Kidney (tissue), 14 donors: ENCODE results near the gene PRRX2. TPM values are rescaled to one million over a fixed set of nuclear protein-coding genes. Genes with fewer than 3 reads are reported as not detected.

Source experiments
- DNase-seq, 5 donors: peaks; one replicate each; pipeline ENCODE4 v3.0.0-alpha.2; 2013 to 2020
- FAIRE-seq: peaks from 2 replicates; lab custom pipeline; 2012; peaks lifted over from hg19 to GRCh38; lab: Jason Lieb, UNC
- H3K27ac ChIP-seq, 2 donors: one replicate each; pipeline ENCODE4 v1.7.0; 2013; ENCODE audit warnings: low read depth in 2 of 2, low read length in 2 of 2, inconsistent platforms in 1 of 2
- H3K27me3 ChIP-seq: one replicate; pipeline ENCODE4 v1.7.1; 2013; ENCODE audit warnings: low read length, inconsistent platforms; ENCODE audit not compliant: control insufficient read depth, insufficient read depth
- H3K36me3 ChIP-seq, 3 donors: one replicate each; pipeline versions ENCODE4 v1.7.0 to v1.7.1; 2013; ENCODE audit warnings: low read length in 3 of 3, control low read depth in 1 of 3, inconsistent platforms in 1 of 3; ENCODE audit not compliant: insufficient read depth in 3 of 3, control insufficient read depth in 2 of 3
- H3K4me1 ChIP-seq, 3 donors: one replicate each; pipeline versions ENCODE4 v1.7.0 to v1.7.1; 2013; ENCODE audit warnings: low read length in 3 of 3, inconsistent platforms in 1 of 3, low read depth in 1 of 3; ENCODE audit not compliant: control insufficient read depth in 2 of 3, insufficient read depth in 2 of 3
- H3K4me3 ChIP-seq, 3 donors: one replicate each; pipeline versions ENCODE4 v1.7.0 to v1.8.1; 2013; ENCODE audit warnings: low read length in 3 of 3, control low read depth in 1 of 3, inconsistent platforms in 1 of 3
- H3K9ac ChIP-seq, 3 donors: one replicate each; pipeline versions ENCODE4 v1.7.0 to v1.7.1; 2013; ENCODE audit warnings: low read length in 3 of 3, control low read depth in 1 of 3, inconsistent platforms in 1 of 3
- H3K9me3 ChIP-seq, 3 donors: one replicate each; pipeline versions ENCODE4 v1.7.0 to v1.7.1; 2013; ENCODE audit warnings: low read length in 3 of 3, control low read depth in 1 of 3, inconsistent platforms in 1 of 3; ENCODE audit not compliant: control insufficient read depth in 2 of 3, insufficient read depth in 1 of 3
- intact Hi-C: fragments of 100-400 bp; cut with DNase I; formaldehyde crosslinking; loops from one replicate; pipeline ENCODE4 v1.11.1; 2022
- polyA plus RNA-seq: library from polyadenylated mRNA; stranded (reverse); fragments of 350-450 nt; fragmentation: Illumina TruSeq; extraction: RNeasy Lipid Tissue Mini Kit (QIAGEN cat#74804); gene quantifications from one replicate; pipeline ENCODE4 v1.2.3, GENCODE V29; 2014; ENCODE audit warnings: low read depth, low replicate concordance; ENCODE audit not compliant: insufficient read depth
- total RNA-seq: library from RNA; stranded (reverse); fragmentation: NEBNext Ultra II Directional; extraction: Animal tissue kit (Norgen Biotek cat#: 25700); gene quantifications from one replicate; pipeline ENCODE4 v1.2.1, GENCODE V29; 2021
- TF ChIP-seq, protein P1 (sequence below): IDR thresholded peaks from 3 replicates; pipeline ENCODE4 v1.5.1; 2012; ENCODE audit warnings: mild to moderate bottlenecking, moderate library complexity, borderline replicate concordance; ENCODE audit not compliant: insufficient read depth; ENCODE audit errors: extremely low read depth
- donor health status: control.
- donor health status: control.
- donor health status: control.
- donor health status: control.
- donor health status: control.
- donor health status: DM: yes; HTN: yes; CAD: no.
- donor health status: Normal renal cell carcinoma (clear cell type).

The PRRX2 gene
- total and polyA plus RNA-seq, 2 donors from 2014 or later, result 1.8 to 2.3 TPM

DNA sequence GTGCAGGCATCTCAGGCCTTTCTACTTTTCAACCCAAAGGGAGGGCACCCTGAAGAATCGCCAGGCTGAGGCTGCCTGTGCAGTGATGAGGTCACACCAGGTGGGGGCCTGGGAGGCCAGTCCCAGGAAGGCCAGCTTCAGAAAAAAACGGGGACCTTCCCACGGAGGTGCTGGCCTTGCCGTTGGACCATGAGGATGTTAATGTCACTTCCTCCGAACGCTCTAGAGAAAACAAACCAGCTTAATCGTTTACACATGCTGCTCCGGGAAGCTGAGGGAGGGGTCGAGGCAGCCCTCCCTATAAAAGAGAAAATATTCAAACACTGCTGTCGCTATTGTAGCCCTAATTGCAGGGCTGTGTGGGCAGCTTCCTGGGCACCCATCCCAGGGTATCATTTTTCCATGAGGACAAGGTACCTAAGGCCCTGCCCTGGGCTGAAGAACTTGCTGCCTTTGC, 60.4 kb downstream of the PRRX2 start:
- Histone ChIP-seq H3K9ac (no peak overlapping the region), H3K27me3 (no peaks in the 10 kb centered on the region), H3K4me3 (no peak overlapping the region), H3K4me1 (no peaks in the 10 kb centered on the region), H3K27ac (no peak overlapping the region), H3K36me3 (no peaks in the 10 kb centered on the region), H3K9me3 (no peaks in the 10 kb centered on the region)
- FAIRE-seq (no peak), DNase-seq (peak in 1 of 5 donors; percentile 39)
- intact Hi-C loops, result no loop called here
- TF ChIP-seq, protein P1, sequence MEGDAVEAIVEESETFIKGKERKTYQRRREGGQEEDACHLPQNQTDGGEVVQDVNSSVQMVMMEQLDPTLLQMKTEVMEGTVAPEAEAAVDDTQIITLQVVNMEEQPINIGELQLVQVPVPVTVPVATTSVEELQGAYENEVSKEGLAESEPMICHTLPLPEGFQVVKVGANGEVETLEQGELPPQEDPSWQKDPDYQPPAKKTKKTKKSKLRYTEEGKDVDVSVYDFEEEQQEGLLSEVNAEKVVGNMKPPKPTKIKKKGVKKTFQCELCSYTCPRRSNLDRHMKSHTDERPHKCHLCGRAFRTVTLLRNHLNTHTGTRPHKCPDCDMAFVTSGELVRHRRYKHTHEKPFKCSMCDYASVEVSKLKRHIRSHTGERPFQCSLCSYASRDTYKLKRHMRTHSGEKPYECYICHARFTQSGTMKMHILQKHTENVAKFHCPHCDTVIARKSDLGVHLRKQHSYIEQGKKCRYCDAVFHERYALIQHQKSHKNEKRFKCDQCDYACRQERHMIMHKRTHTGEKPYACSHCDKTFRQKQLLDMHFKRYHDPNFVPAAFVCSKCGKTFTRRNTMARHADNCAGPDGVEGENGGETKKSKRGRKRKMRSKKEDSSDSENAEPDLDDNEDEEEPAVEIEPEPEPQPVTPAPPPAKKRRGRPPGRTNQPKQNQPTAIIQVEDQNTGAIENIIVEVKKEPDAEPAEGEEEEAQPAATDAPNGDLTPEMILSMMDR, result no peak

DNA sequence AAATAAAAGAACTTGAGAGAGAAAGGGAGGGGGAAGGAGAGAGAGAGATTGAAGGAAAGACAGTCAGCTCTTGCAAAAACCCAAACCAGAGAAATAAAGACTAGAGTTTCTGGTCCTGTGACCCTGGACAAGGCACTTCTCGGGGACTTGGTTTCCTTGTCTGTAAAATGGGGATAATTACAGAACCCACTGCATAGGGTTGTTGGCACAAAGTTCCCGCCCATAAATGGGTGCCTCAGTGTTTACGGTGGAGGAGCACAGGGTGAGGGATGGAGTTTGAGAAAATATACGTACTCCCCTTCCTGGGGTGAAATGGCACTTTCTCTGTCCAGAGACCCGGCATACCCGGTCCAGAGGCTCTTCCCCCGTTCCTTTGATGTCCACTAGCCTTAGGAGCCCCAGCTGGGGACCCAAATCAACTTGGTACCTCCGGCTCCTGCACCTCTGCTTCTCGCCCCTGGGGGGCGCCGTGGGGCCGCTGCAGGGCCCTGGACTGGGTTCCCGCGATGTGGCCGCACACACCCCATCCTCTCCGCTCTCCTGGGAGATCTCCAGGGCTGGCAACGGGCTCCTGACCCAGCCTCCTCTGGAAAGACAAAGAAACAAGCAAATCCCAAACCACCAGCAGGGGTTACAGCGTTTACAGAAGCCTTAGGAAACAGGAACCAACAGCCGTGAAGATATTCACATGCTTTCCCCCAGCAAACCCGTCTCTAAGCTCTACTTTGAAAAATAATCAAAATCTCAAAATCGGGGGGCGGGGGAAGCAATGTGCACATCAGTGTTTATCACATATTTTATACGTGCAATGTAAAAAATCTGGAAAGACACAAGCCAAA, 61.1 kb downstream of the PRRX2 start:
- intact Hi-C loops, result no loop called here
- Histone ChIP-seq H3K9ac (no peak overlapping the region), H3K27ac (no peak overlapping the region), H3K4me1 (no peaks in the 10 kb centered on the region), H3K4me3 (no peak overlapping the region), H3K36me3 (no peaks in the 10 kb centered on the region), H3K27me3 (no peaks in the 10 kb centered on the region), H3K9me3 (no peaks in the 10 kb centered on the region)
- no peak for FAIRE-seq
- DNase-seq, result peak in 4 of 5 donors; percentile 62 to 83 (median 70)
- TF ChIP-seq, protein P1, result peak; percentile 59

DNA sequence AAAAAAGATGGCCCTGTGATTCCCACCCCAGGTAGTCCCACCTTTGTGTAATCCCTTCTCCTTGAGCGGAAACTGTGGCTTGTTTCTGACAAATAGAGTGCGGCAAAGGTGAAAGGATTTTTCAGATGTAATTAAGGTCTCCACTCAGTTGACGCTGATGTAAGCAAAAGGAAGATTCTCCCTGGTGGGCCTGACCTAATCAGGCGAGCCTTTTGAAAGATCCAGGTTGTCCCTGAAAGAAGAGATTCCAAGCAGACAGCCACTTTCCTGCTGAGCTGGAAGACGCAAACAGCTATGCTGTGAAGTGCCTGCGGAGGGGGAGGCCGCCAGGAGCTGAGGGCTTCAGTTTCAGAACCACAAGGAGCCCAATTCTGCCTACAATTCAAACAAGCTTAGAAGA, 63.3 kb downstream of the PRRX2 start:
- intact Hi-C loops, result no loop called here

More for the DNA sequence above, 63.3 kb downstream of the PRRX2 start:
- FAIRE-seq, result no peak
- Histone ChIP-seq H3K9me3 (no peaks in the 10 kb centered on the region), H3K9ac (no peak overlapping the region), H3K27ac (no peak overlapping the region), H3K36me3 (no peaks in the 10 kb centered on the region), H3K4me1 (no peaks in the 10 kb centered on the region), H3K27me3 (no peaks in the 10 kb centered on the region), H3K4me3 (no peak overlapping the region)
- DNase-seq, result no peak
- TF ChIP-seq, protein P1, result no peak
